A549 (cell line): Measurements from ENCODE around the gene CCDC74B.
A peak's percentile ranks its signal among the peaks of the same experiment; 100 is the strongest.
"Not testable (repeated sequence)": the region's sequence is repeated elsewhere in the genome, so short reads cannot be mapped to it uniquely, and the experiment has no call there.

Source experiments
- CEBPB ChIP-seq, 2 experiments: fragments of >200 bp in 1 of 2; sonication (Bioruptor Twin) in 1 of 2; formaldehyde crosslinking in 1 of 2; IDR thresholded peaks; 2 replicates each; pipeline ENCODE4 v1.6.1; 2012 to 2016
- CTCF ChIP-seq: fragments of >200 bp; sonication (Bioruptor Twin); formaldehyde crosslinking; IDR thresholded peaks from 3 replicates; pipeline ENCODE4 v1.5.1; 2016
- POLR2A ChIP-seq: IDR thresholded peaks from 2 replicates; pipeline ENCODE4 v1.6.1; 2012; ENCODE audit warnings: mild to moderate bottlenecking, low read length

- TF ChIP-seq CTCF (peak; percentile 78), POLR2A (peak; percentile 52)
- TF ChIP-seq CEBPB (IDR thresholded peaks at IDR 0.05) = not testable (repeated sequence)
These were observed 37.2 kb upstream of the CCDC74B start, which contains the start of gene MZT2B for GRCh38 chr2:130181880-130182682.
